Neural cell (in vitro differentiated cells): ENCODE results near the gene MYL7.

Experiments
- CTCF ChIP-seq: fragments of 450-650 bp; IDR thresholded peaks from 2 replicates; pipeline ENCODE4 v1.5.1; 2014; ENCODE audit warnings: antibody characterized with exemption, mild to moderate bottlenecking, moderate library complexity; ENCODE audit not compliant: poor library complexity, severe bottlenecking
- EZH2 ChIP-seq: fragments of 200-600, 300-800 bp; shearing (Covaris generic), sonication (generic); IDR thresholded peaks from 2 replicates; pipeline ENCODE4 v1.6.1; 2014; ENCODE audit warnings: antibody characterized with exemption, low read length, borderline replicate concordance, mild to moderate bottlenecking; ENCODE audit not compliant: insufficient read depth, poor library complexity, severe bottlenecking
- POLR2AphosphoS5 ChIP-seq: IDR thresholded peaks from 2 replicates; pipeline ENCODE4 v1.6.1; 2012
- TAF1 ChIP-seq: IDR thresholded peaks from 2 replicates; pipeline ENCODE4 v1.6.1; 2012; ENCODE audit warnings: low read depth
- TF ChIP-seq, protein P1 (sequence below): IDR thresholded peaks from 2 replicates; pipeline ENCODE4 v1.6.1; 2012; ENCODE audit warnings: borderline replicate concordance

GRCh38 chr7:44102846-44103565 lies 38.1 kb downstream of the MYL7 start:
- TF ChIP-seq, protein P1, sequence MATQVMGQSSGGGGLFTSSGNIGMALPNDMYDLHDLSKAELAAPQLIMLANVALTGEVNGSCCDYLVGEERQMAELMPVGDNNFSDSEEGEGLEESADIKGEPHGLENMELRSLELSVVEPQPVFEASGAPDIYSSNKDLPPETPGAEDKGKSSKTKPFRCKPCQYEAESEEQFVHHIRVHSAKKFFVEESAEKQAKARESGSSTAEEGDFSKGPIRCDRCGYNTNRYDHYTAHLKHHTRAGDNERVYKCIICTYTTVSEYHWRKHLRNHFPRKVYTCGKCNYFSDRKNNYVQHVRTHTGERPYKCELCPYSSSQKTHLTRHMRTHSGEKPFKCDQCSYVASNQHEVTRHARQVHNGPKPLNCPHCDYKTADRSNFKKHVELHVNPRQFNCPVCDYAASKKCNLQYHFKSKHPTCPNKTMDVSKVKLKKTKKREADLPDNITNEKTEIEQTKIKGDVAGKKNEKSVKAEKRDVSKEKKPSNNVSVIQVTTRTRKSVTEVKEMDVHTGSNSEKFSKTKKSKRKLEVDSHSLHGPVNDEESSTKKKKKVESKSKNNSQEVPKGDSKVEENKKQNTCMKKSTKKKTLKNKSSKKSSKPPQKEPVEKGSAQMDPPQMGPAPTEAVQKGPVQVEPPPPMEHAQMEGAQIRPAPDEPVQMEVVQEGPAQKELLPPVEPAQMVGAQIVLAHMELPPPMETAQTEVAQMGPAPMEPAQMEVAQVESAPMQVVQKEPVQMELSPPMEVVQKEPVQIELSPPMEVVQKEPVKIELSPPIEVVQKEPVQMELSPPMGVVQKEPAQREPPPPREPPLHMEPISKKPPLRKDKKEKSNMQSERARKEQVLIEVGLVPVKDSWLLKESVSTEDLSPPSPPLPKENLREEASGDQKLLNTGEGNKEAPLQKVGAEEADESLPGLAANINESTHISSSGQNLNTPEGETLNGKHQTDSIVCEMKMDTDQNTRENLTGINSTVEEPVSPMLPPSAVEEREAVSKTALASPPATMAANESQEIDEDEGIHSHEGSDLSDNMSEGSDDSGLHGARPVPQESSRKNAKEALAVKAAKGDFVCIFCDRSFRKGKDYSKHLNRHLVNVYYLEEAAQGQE: no peak
- TF ChIP-seq CTCF: no peak
- no peak for TF ChIP-seq TAF1
- TF ChIP-seq POLR2AphosphoS5: no peak
- TF ChIP-seq EZH2: no peak
